Activated B cell treated with CpG ODN at 0.5 μM for 24 hours (primary cell): ENCODE results near the gene CPOX. TPM values are rescaled to one million over a fixed set of nuclear protein-coding genes. Genes with fewer than 3 reads are reported as not detected.
A peak's percentile ranks its signal among the peaks of the same experiment; 100 is the strongest.

Experiments
- ATAC-seq: fragments of 200-7000 bp; cut with Tn5 transposase; one replicate; pipeline ENCODE4 v1.10.0; 2021; ENCODE audit warnings: low read depth, mild to moderate bottlenecking, moderate library complexity
- CTCF ChIA-PET: fragments of 350-600 bp; sonication (Branson Sonifier 250); formaldehyde crosslinking; loops from one replicate; lab custom pipeline; 2021; ENCODE audit warnings: antibody characterized with exemption; lab: Charles Lee
- POLR2A ChIA-PET: fragments of 350-600 bp; sonication (Branson Sonifier 250); formaldehyde crosslinking; loops from one replicate; lab custom pipeline; 2021; ENCODE audit warnings: antibody characterized with exemption; lab: Charles Lee
- DNase-seq: peaks from one replicate; pipeline ENCODE4 v3.0.0; 2022
- H3K27ac Mint-ChIP-seq: one replicate; pipeline ENCODE4 v1.8.0; 2020; ENCODE audit warnings: mixed read lengths
- H3K27me3 Mint-ChIP-seq: one replicate; pipeline ENCODE4 v1.8.0; 2021; ENCODE audit warnings: mixed read lengths
- H3K36me3 Mint-ChIP-seq: one replicate; pipeline ENCODE4 v1.8.0; 2021; ENCODE audit warnings: low read depth, mixed read lengths
- H3K4me1 Mint-ChIP-seq: one replicate; pipeline ENCODE4 v1.8.0; 2021; ENCODE audit warnings: mixed read lengths
- H3K4me3 Mint-ChIP-seq: one replicate; pipeline ENCODE4 v1.8.0; 2020; ENCODE audit warnings: mild to moderate bottlenecking, mixed read lengths
- H3K9me3 Mint-ChIP-seq: one replicate; pipeline ENCODE4 v1.8.0; 2020; ENCODE audit warnings: mixed read lengths
- intact Hi-C: fragments of 100-400 bp; cut with micrococcal nuclease; formaldehyde crosslinking; loops from one replicate; pipeline ENCODE4 v1.15.1; 2024
- total RNA-seq: library from RNA; stranded (reverse); gene quantifications from 2 replicates; pipeline ENCODE4 v1.2.3, GENCODE V29; 2022
- TF ChIP-seq, protein P1 (sequence below): fragments of 200-600 bp; IDR thresholded peaks from one replicate; pipeline ENCODE4 v1.8.0; 2022; ENCODE audit warnings: antibody characterized with exemption, mild to moderate bottlenecking

The CPOX gene
- total RNA-seq, 1 donor from 2014 or later = 17.5 TPM

- no peaks in the 10 kb centered on the region for H3K36me3 Mint-ChIP-seq
- intact Hi-C loops = no loop called here
- H3K27me3 Mint-ChIP-seq = no peaks in the 10 kb centered on the region
Observed at GRCh38 chr3:98565237-98565643, 28.2 kb downstream of the CPOX start.

DNA sequence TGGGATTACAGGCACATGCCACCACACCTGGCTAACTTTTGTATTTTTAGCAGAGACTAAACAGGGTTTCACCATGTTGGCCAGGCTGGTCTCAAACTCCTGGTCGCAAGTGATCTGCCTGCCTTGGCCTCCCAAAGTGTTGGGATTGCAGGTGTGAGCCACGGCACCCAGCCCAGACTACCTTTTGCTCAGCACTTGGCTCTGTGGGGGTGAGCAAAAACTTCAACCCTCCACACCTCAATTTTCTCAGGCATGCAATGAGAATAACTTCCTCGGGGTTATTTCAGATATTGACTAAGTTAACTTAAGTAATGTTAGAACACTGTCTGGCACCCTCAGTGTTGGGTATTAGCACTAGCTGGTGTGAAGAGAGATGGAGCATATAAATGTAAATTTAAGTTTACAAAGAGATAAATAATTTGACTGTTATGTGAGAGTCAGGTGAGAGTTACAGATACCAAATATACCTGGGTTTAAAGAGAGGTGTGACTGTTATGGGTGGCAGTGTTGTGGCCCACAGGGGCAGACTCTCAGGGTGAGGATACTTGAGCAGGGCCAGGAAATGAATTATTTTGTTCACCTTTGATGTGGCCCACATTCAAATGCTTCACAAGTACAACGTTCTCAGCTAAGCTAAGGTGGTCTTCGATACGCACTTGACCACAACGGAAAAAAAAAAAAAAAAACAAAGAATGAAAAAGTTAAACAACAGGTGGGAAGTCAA lies 29.0 kb downstream of the CPOX start:
- no peaks in the 10 kb centered on the region for H3K36me3 Mint-ChIP-seq
- peak overlapping the region; percentile 54 for H3K27ac Mint-ChIP-seq
- no peak overlapping the region for H3K4me3 Mint-ChIP-seq
- intact Hi-C loops = no loop called here
- TF ChIP-seq, protein P1, sequence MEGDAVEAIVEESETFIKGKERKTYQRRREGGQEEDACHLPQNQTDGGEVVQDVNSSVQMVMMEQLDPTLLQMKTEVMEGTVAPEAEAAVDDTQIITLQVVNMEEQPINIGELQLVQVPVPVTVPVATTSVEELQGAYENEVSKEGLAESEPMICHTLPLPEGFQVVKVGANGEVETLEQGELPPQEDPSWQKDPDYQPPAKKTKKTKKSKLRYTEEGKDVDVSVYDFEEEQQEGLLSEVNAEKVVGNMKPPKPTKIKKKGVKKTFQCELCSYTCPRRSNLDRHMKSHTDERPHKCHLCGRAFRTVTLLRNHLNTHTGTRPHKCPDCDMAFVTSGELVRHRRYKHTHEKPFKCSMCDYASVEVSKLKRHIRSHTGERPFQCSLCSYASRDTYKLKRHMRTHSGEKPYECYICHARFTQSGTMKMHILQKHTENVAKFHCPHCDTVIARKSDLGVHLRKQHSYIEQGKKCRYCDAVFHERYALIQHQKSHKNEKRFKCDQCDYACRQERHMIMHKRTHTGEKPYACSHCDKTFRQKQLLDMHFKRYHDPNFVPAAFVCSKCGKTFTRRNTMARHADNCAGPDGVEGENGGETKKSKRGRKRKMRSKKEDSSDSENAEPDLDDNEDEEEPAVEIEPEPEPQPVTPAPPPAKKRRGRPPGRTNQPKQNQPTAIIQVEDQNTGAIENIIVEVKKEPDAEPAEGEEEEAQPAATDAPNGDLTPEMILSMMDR = no peak
- H3K27me3 Mint-ChIP-seq = no peaks in the 10 kb centered on the region
- DNase-seq (no peak), ATAC-seq (no peak)
- ChIA-PET CTCF (no interaction called here), POLR2A (interaction anchor here (0.6 to 2.2 kb wide), 9 partner anchors 8 to 48 kb away, joined by 3 to 15 read pairs (median 5); partner anchors contain the start of genes CLDND1 and GPR15)
- peaks cover 42% of the 10 kb centered on the region for H3K4me1 Mint-ChIP-seq
- H3K9me3 Mint-ChIP-seq = peaks cover 3% of the 10 kb centered on the region

More at GRCh38 chr3:98565237-98565643, 28.2 kb downstream of the CPOX start:
- H3K27ac Mint-ChIP-seq = no peak overlapping the region
- H3K4me1 Mint-ChIP-seq = peaks cover 42% of the 10 kb centered on the region
- ATAC-seq (no peak), DNase-seq (no peak)
- CTCF ChIA-PET = interaction anchor here (0.7 kb wide), 1 partner anchor 42 kb away, joined by 3 read pairs; the partner anchor contains the start of gene CLDND1
- no peaks in the 10 kb centered on the region for H3K9me3 Mint-ChIP-seq
- POLR2A ChIA-PET = interaction anchor here (1.0 kb wide), 1 partner anchor 42 kb away, joined by 4 read pairs; the partner anchor contains the start of gene CLDND1
- TF ChIP-seq, protein P1 = no peak
- no peak overlapping the region for H3K4me3 Mint-ChIP-seq

- POLR2A ChIA-PET = interaction anchor here (0.6 to 2.2 kb wide), 11 partner anchors 9 to 581 kb away, joined by 3 to 15 read pairs (median 5); partner anchors contain the start of genes CLDND1 and GPR15
- H3K27ac Mint-ChIP-seq = peak overlapping the region; percentile 54
- no peak for DNase-seq
- peak; percentile 60 for ATAC-seq
- H3K4me3 Mint-ChIP-seq = no peak overlapping the region
- H3K27me3 Mint-ChIP-seq = no peaks in the 10 kb centered on the region
- CTCF ChIA-PET = no interaction called here
- H3K36me3 Mint-ChIP-seq = no peaks in the 10 kb centered on the region
- peaks cover 3% of the 10 kb centered on the region for H3K9me3 Mint-ChIP-seq
- intact Hi-C loops = no loop called here
- TF ChIP-seq, protein P1 = no peak
- H3K4me1 Mint-ChIP-seq = peaks cover 42% of the 10 kb centered on the region
Observed at GRCh38 chr3:98563661-98564281, 29.6 kb downstream of the CPOX start.

GRCh38 chr3:98561727-98562521 lies 31.5 kb downstream of the CPOX start:
- Mint-ChIP-seq H3K4me3 (no peak overlapping the region), H3K9me3 (peaks cover 3% of the 10 kb centered on the region), H3K36me3 (no peaks in the 10 kb centered on the region), H3K4me1 (peaks cover 45% of the 10 kb centered on the region), H3K27ac (peak overlapping the region; percentile 50), H3K27me3 (no peaks in the 10 kb centered on the region)
- DNase-seq (no peak), ATAC-seq (no peak)
- CTCF ChIA-PET = no interaction called here
- TF ChIP-seq, protein P1 = no peak
- POLR2A ChIA-PET = interaction anchor here (1.6 to 2.2 kb wide), 3 partner anchors 20 to 29 kb away, joined by 6 to 13 read pairs (median 9); no protein-coding TSS in a partner anchor
- intact Hi-C loops = no loop called here
